GM23248 (cell line): Measurements from ENCODE around the gene TRIM2. TPM values are rescaled to one million over a fixed set of nuclear protein-coding genes. Genes with fewer than 3 reads are reported as not detected.

Source experiments
- DNase-seq: peaks from one replicate; pipeline ENCODE4 v3.0.0-alpha.2; 2015
- H2AFZ ChIP-seq: fragments of 200-600 bp; sonication (generic); 2 replicates; pipeline ENCODE4 v1.6.1; 2016; ENCODE audit warnings: antibody characterized with exemption
- H3F3A ChIP-seq: fragments of 200-600 bp; sonication (generic); 2 replicates; pipeline ENCODE4 v1.6.1; 2016; ENCODE audit warnings: mild to moderate bottlenecking, antibody characterized with exemption, mixed run types; ENCODE audit not compliant: insufficient read depth
- H3K27ac ChIP-seq: fragments of 200-600 bp; sonication (generic); 2 replicates; pipeline ENCODE4 v1.5.1; 2016; ENCODE audit warnings: mild to moderate bottlenecking
- H3K27me3 ChIP-seq: fragments of 200-600 bp; sonication (generic); replicated peaks from 2 replicates; pipeline ENCODE4 v1.6.1; 2016; ENCODE audit warnings: mild to moderate bottlenecking; ENCODE audit not compliant: insufficient read depth
- H3K36me3 ChIP-seq: fragments of 200-600 bp; sonication (generic); 2 replicates; pipeline ENCODE4 v1.6.1; 2016; ENCODE audit warnings: low read depth, mild to moderate bottlenecking
- H3K4me1 ChIP-seq: fragments of 200-600 bp; sonication (generic); 2 replicates; pipeline ENCODE4 v1.6.1; 2016; ENCODE audit warnings: mild to moderate bottlenecking; ENCODE audit not compliant: insufficient read depth
- H3K4me2 ChIP-seq: fragments of 200-600 bp; sonication (generic); one replicate; pipeline ENCODE4 v1.6.1; 2016; ENCODE audit warnings: mild to moderate bottlenecking; ENCODE audit not compliant: unreplicated experiment
- H3K4me3 ChIP-seq: fragments of 200-600 bp; sonication (generic); 2 replicates; pipeline ENCODE4 v1.5.1; 2016; ENCODE audit warnings: mild to moderate bottlenecking
- H3K79me2 ChIP-seq: fragments of 200-600 bp; sonication (generic); 2 replicates; pipeline ENCODE4 v1.6.1; 2016; ENCODE audit warnings: mild to moderate bottlenecking; ENCODE audit not compliant: insufficient read depth
- H3K9ac ChIP-seq: fragments of 200-600 bp; sonication (generic); 2 replicates; pipeline ENCODE4 v1.6.1; 2016; ENCODE audit warnings: mild to moderate bottlenecking
- H3K9me2 ChIP-seq: fragments of 200-600 bp; sonication (generic); 2 replicates; pipeline ENCODE4 v1.6.1; 2016; ENCODE audit warnings: mixed run types, mild to moderate bottlenecking, moderate library complexity; ENCODE audit not compliant: insufficient read depth
- H3K9me3 ChIP-seq: fragments of 200-600 bp; sonication (generic); one replicate; pipeline ENCODE4 v1.6.1; 2017; ENCODE audit warnings: low read depth
- H4K20me1 ChIP-seq: fragments of 200-600 bp; sonication (generic); 2 replicates; pipeline ENCODE4 v1.6.0; 2016; ENCODE audit not compliant: insufficient read depth
- EZH2 ChIP-seq: fragments of 200-600 bp; sonication (generic); IDR thresholded peaks from 2 replicates; pipeline ENCODE4 v1.6.1; 2018; ENCODE audit warnings: antibody characterized with exemption, mild to moderate bottlenecking; ENCODE audit not compliant: insufficient read depth, poor library complexity, severe bottlenecking
- EZH2phosphoT487 ChIP-seq: fragments of 200-600 bp; sonication (generic); IDR thresholded peaks from 2 replicates; pipeline ENCODE4 v1.6.1; 2018; ENCODE audit warnings: antibody characterized with exemption, moderate library complexity, mild to moderate bottlenecking, low read depth; ENCODE audit not compliant: insufficient read depth
- WGBS, 2 experiments: methylation state at CpG; one replicate each; pipeline ENCODE4 v1.1.6; 2015 to 2017; ENCODE audit warnings: low lambda C conversion rate in 2 of 2, low coverage in 1 of 2; ENCODE audit errors: missing lambda C conversion rate in 2 of 2; 5-methylcytosine and 5-hydroxymethylcytosine counted together
- in situ Hi-C: fragments of 300-500 bp; cut with MboI; formaldehyde crosslinking; loops from 2 replicates; pipeline ENCODE4 v1.15.0; 2020
- polyA plus RNA-seq: library from polyadenylated mRNA; unstranded; fragments of >200 nt; fragmentation: Nextera tagmentation; extraction: Ambion mirVana; gene quantifications from 2 replicates; pipeline ENCODE4 v1.2.1, GENCODE V29; 2016
- total RNA-seq: library from RNA; depleted of rRNA; stranded (reverse); fragments of >200 nt; shearing (Covaris generic); gene quantifications from 2 replicates; pipeline ENCODE4 v1.2.3, GENCODE V29; 2014

Gene TRIM2
- total and polyA plus RNA-seq, 2 experiments from 2014 or later, result 12.3 to 26.4 TPM

DNA sequence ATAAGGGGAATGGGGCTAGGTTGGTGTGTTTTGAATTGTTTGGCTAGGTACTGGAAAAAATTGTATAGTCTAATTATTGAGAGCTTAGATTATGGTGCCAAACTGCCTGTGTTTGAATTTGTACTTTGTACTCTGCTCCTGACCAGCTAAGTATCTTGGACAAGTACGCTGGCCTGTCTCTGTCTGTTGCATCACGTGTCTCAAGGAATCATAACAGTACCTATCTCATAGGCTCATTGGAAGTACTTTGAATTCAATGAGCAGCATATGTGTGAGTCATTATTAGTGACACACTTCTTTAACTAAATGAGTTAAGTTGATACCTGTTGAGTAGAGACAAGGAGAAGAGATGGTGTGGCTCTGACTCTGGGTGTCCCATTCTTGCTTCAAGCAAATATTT, 70.7 kb downstream of the TRIM2 start:
- 85 to 86% methylated on average over 2 of the region's 2 CpGs for WGBS, 2 experiments

DNA sequence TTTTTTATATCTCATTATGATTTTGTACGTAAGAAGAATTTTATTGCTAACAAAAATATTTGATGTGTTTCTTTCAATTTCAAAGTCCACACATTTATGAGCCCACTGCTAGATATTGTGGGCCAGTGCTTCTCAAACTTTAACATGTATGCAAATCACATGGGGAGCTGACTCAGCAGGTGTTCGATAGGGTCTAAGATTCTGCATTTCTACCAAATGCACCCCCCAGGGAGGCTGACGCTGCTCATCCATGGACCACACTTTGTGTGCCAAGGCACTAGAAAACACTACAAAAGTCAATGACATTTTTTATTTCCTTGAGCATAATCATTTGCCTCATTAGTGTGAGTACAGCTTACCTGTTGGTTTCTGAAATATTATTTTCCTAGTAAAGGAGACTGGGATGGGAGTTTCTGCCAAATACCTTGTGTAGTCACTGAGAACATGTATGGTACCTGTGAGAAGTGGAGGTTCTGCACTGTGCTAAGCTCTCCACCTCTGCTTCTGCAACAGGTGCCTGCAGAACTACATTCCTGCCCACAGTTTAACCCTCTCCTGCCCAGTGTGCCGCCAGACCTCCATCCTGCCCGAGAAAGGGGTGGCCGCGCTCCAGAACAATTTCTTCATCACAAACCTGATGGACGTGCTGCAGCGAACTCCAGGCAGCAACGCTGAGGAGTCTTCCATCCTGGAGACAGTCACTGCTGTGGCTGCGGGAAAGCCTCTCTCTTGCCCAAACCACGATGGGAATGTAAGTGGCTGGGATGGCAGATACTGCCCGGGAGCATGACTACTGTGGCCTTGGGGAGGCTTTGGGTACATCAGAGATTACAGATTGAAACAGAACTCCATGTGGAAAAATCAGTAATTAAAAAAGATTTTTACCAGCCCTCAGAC, 71.4 kb downstream of the TRIM2 start:
- Histone ChIP-seq H3F3A (no peaks in the 10 kb centered on the region), H3K27ac (no peak overlapping the region), H3K79me2 (no peaks in the 10 kb centered on the region), H2AFZ (no peak overlapping the region), H3K36me3 (no peaks in the 10 kb centered on the region; the same call in 1 of the 2 replicates), H3K9me2 (no peaks in the 10 kb centered on the region), H4K20me1 (no peaks in the 10 kb centered on the region; the same call in 1 of the 2 replicates), H3K9me3 (no peaks in the 10 kb centered on the region), H3K4me2 (no peak overlapping the region), H3K9ac (no peak overlapping the region), H3K4me1 (no peaks in the 10 kb centered on the region), H3K4me3 (no peak overlapping the region), H3K27me3 (no peaks in the 10 kb centered on the region)
- no peak for DNase-seq
- 89 to 90% methylated on average over 13 of the region's 13 CpGs for WGBS, 2 experiments
- TF ChIP-seq EZH2phosphoT487, result no peak
- TF ChIP-seq EZH2, result no peak
- in situ Hi-C loops, result no loop called here

More for the DNA sequence above, 70.7 kb downstream of the TRIM2 start:
- Histone ChIP-seq H3K27me3 (no peaks in the 10 kb centered on the region), H3K4me2 (no peak overlapping the region), H3K9ac (no peak overlapping the region), H3K4me3 (no peak overlapping the region), H3K79me2 (no peaks in the 10 kb centered on the region), H3K9me2 (no peaks in the 10 kb centered on the region), H3K9me3 (no peaks in the 10 kb centered on the region), H3K4me1 (no peaks in the 10 kb centered on the region), H2AFZ (no peak overlapping the region), H4K20me1 (no peaks in the 10 kb centered on the region; the same call in 1 of the 2 replicates), H3K27ac (no peak overlapping the region), H3F3A (no peaks in the 10 kb centered on the region), H3K36me3 (no peaks in the 10 kb centered on the region; the same call in 1 of the 2 replicates)
- TF ChIP-seq EZH2phosphoT487, result no peak
- TF ChIP-seq EZH2, result no peak
- in situ Hi-C loops, result no loop called here
- DNase-seq, result no peak

DNA sequence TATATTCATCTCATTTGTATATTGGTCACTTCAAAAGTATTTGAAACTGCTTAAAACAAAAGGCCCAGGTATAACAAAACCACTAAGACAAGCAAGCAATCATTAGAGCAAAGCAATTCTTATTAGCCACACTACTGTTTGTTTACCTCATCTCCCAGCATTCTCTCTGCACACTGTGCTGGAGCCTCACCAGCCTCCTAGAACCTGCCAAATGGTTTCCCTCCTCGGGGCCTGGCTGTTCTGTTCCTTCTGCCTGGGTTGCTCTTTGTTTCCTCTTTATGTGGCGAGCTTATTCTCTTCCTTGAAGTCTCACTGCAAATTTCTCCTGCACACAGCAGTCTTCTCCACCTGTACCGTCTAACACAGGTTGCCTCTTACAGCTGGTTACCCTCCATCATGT, 72.7 kb downstream of the TRIM2 start:
- Histone ChIP-seq H3K9ac (no peak overlapping the region), H3K36me3 (no peaks in the 10 kb centered on the region; the same call in 1 of the 2 replicates), H2AFZ (no peak overlapping the region), H3K79me2 (no peaks in the 10 kb centered on the region), H3K27me3 (no peaks in the 10 kb centered on the region), H3K9me3 (no peaks in the 10 kb centered on the region), H3F3A (no peaks in the 10 kb centered on the region), H3K4me2 (no peak overlapping the region), H3K27ac (no peak overlapping the region), H3K9me2 (no peaks in the 10 kb centered on the region), H4K20me1 (no peaks in the 10 kb centered on the region; the same call in 1 of the 2 replicates), H3K4me1 (no peaks in the 10 kb centered on the region), H3K4me3 (no peak overlapping the region)
- no peak for TF ChIP-seq EZH2
- TF ChIP-seq EZH2phosphoT487, result no peak
- 46% methylated on average over 3 of the region's 3 CpGs for WGBS, 2 experiments
- in situ Hi-C loops, result no loop called here
- DNase-seq, result no peak

- Histone ChIP-seq H3K27ac (no peak overlapping the region), H3K4me2 (no peak overlapping the region), H3K27me3 (no peaks in the 10 kb centered on the region), H3K4me1 (no peaks in the 10 kb centered on the region), H4K20me1 (no peaks in the 10 kb centered on the region), H3K79me2 (no peaks in the 10 kb centered on the region), H3F3A (no peaks in the 10 kb centered on the region), H2AFZ (no peak overlapping the region), H3K36me3 (peaks cover 6% of the 10 kb centered on the region), H3K4me3 (no peak overlapping the region), H3K9me2 (no peaks in the 10 kb centered on the region), H3K9me3 (no peaks in the 10 kb centered on the region), H3K9ac (no peak overlapping the region)
- 3 to 8% methylated on average over 1 of the region's 1 CpG for WGBS, 2 experiments
- no peak for TF ChIP-seq EZH2
- in situ Hi-C loops, result no loop called here
- DNase-seq, result no peak
Observed at GRCh38 chr4:153281476-153281875, 77.2 kb downstream of the TRIM2 start.
